ENCODE measurements around the gene SKOR1. TPM values are rescaled to one million over a fixed set of nuclear protein-coding genes. Genes with fewer than 3 reads are reported as not detected.

The SKOR1 gene
- total and polyA plus RNA-seq, 2 donors = 0.14 to 0.46 TPM

- Histone ChIP-seq H3K36me3 (ENCODE audit: control insufficient read depth in 2 of 2, insufficient read depth in 2 of 2, low read length in 1 of 2) (no peaks in the 10 kb centered on the region), H3K4me3 (ENCODE audit: low read length in 2 of 2) (peak overlapping the region in 1 of 2 donors; percentile 32), H3K27me3 (ENCODE audit: control insufficient read depth in 2 of 2, insufficient read depth in 1 of 2, low read length in 1 of 2) (no peaks in the 10 kb centered on the region), H3K9me3 (ENCODE audit: control insufficient read depth in 2 of 2, insufficient read depth in 1 of 2, low read length in 1 of 2) (no peaks in the 10 kb centered on the region), H3K4me1 (ENCODE audit: control insufficient read depth in 2 of 2, insufficient read depth in 2 of 2, low read length in 2 of 2) (peaks cover 49 to 66% of the 10 kb centered on the region in 2 donors), H3K27ac (ENCODE audit: low read depth in 1 of 2, low read length in 1 of 2) (peak overlapping the region in 1 of 2 donors; percentile 98)
- WGBS = 95% methylated on average over 10 of the region's 10 CpGs
- DNase-seq (ENCODE audit: low read depth in 6 of 9, low spot score in 9 of 9) = peak in 1 of 9 donors; percentile 15
Measured at GRCh38 chr15:67781907-67782690, 43.2 kb upstream of the SKOR1 start.

GRCh38 chr15:67782691-67782991 is 42.7 kb upstream of the SKOR1 start:
- Histone ChIP-seq H3K27ac (ENCODE audit: low read depth in 1 of 2, low read length in 1 of 2) (peak overlapping the region; percentile 88 to 98), H3K9me3 (ENCODE audit: control insufficient read depth in 2 of 2, insufficient read depth in 1 of 2, low read length in 1 of 2) (no peaks in the 10 kb centered on the region), H3K27me3 (ENCODE audit: control insufficient read depth in 2 of 2, insufficient read depth in 1 of 2, low read length in 1 of 2) (no peaks in the 10 kb centered on the region), H3K4me1 (ENCODE audit: control insufficient read depth in 2 of 2, insufficient read depth in 2 of 2, low read length in 2 of 2) (peaks cover 49 to 64% of the 10 kb centered on the region in 2 donors), H3K4me3 (ENCODE audit: low read length in 2 of 2) (peak overlapping the region; percentile 32 to 36), H3K36me3 (ENCODE audit: control insufficient read depth in 2 of 2, insufficient read depth in 2 of 2, low read length in 1 of 2) (no peaks in the 10 kb centered on the region)
- no peak for DNase-seq (ENCODE audit: low read depth in 6 of 9, low spot score in 9 of 9)
- 70% methylated on average over 7 of the region's 7 CpGs for WGBS

GRCh38 chr15:67783303-67783702 is 42.0 kb upstream of the SKOR1 start:
- Histone ChIP-seq H3K9me3 (ENCODE audit: control insufficient read depth in 2 of 2, insufficient read depth in 1 of 2, low read length in 1 of 2) (no peaks in the 10 kb centered on the region), H3K36me3 (ENCODE audit: control insufficient read depth in 2 of 2, insufficient read depth in 2 of 2, low read length in 1 of 2) (no peaks in the 10 kb centered on the region), H3K4me1 (ENCODE audit: control insufficient read depth in 2 of 2, insufficient read depth in 2 of 2, low read length in 2 of 2) (peaks cover 49 to 70% of the 10 kb centered on the region in 2 donors), H3K27ac (ENCODE audit: low read depth in 1 of 2, low read length in 1 of 2) (peak overlapping the region; percentile 88 to 98), H3K4me3 (ENCODE audit: low read length in 2 of 2) (peak overlapping the region; percentile 32 to 36), H3K27me3 (ENCODE audit: control insufficient read depth in 2 of 2, insufficient read depth in 1 of 2, low read length in 1 of 2) (no peaks in the 10 kb centered on the region)
- DNase-seq (ENCODE audit: low read depth in 6 of 9, low spot score in 9 of 9) = peak; percentile 67 to 95 (median 82)
- WGBS = 7% methylated on average over 7 of the region's 7 CpGs

- Histone ChIP-seq H3K4me3 (ENCODE audit: low read length in 2 of 2) (no peak overlapping the region), H3K27ac (ENCODE audit: low read depth in 1 of 2, low read length in 1 of 2) (peak overlapping the region; percentile 95 to 98), H3K27me3 (ENCODE audit: control insufficient read depth in 2 of 2, insufficient read depth in 1 of 2, low read length in 1 of 2) (no peaks in the 10 kb centered on the region), H3K4me1 (ENCODE audit: control insufficient read depth in 2 of 2, insufficient read depth in 2 of 2, low read length in 2 of 2) (peaks cover 47 to 70% of the 10 kb centered on the region in 2 donors), H3K36me3 (ENCODE audit: control insufficient read depth in 2 of 2, insufficient read depth in 2 of 2, low read length in 1 of 2) (no peaks in the 10 kb centered on the region), H3K9me3 (ENCODE audit: control insufficient read depth in 2 of 2, insufficient read depth in 1 of 2, low read length in 1 of 2) (no peaks in the 10 kb centered on the region)
- DNase-seq (ENCODE audit: low read depth in 6 of 9, low spot score in 9 of 9) = peak; percentile 65 to 95 (median 79)
- WGBS = 5% methylated on average over 4 of the region's 4 CpGs
Measured at GRCh38 chr15:67784090-67784781, 41.1 kb upstream of the SKOR1 start.

GRCh38 chr15:67784856-67785430 is 40.4 kb upstream of the SKOR1 start:
- peak overlapping the region; percentile 95 to 98 for H3K27ac ChIP-seq (ENCODE audit: low read depth in 1 of 2, low read length in 1 of 2)
- WGBS = 52% methylated on average over 12 of the region's 12 CpGs
- no peaks in the 10 kb centered on the region for H3K9me3 ChIP-seq (ENCODE audit: control insufficient read depth in 2 of 2, insufficient read depth in 1 of 2, low read length in 1 of 2)
- H3K36me3 ChIP-seq (ENCODE audit: control insufficient read depth in 2 of 2, insufficient read depth in 2 of 2, low read length in 1 of 2) = no peaks in the 10 kb centered on the region
- DNase-seq (ENCODE audit: low read depth in 6 of 9, low spot score in 9 of 9) = no peak
- no peak overlapping the region for H3K4me3 ChIP-seq (ENCODE audit: low read length in 2 of 2)
- peaks cover 41 to 66% of the 10 kb centered on the region in 2 donors for H3K4me1 ChIP-seq (ENCODE audit: control insufficient read depth in 2 of 2, insufficient read depth in 2 of 2, low read length in 2 of 2)
- no peaks in the 10 kb centered on the region for H3K27me3 ChIP-seq (ENCODE audit: control insufficient read depth in 2 of 2, insufficient read depth in 1 of 2, low read length in 1 of 2)

- peak in 3 of 9 donors; percentile 24 to 66 (median 36) for DNase-seq (ENCODE audit: low read depth in 6 of 9, low spot score in 9 of 9)
- Histone ChIP-seq H3K27ac (ENCODE audit: low read depth in 1 of 2, low read length in 1 of 2) (peak overlapping the region; percentile 95 to 98), H3K4me3 (ENCODE audit: low read length in 2 of 2) (no peak overlapping the region), H3K9me3 (ENCODE audit: control insufficient read depth in 2 of 2, insufficient read depth in 1 of 2, low read length in 1 of 2) (no peaks in the 10 kb centered on the region), H3K4me1 (ENCODE audit: control insufficient read depth in 2 of 2, insufficient read depth in 2 of 2, low read length in 2 of 2) (peaks cover 39 to 69% of the 10 kb centered on the region in 2 donors), H3K27me3 (ENCODE audit: control insufficient read depth in 2 of 2, insufficient read depth in 1 of 2, low read length in 1 of 2) (no peaks in the 10 kb centered on the region), H3K36me3 (ENCODE audit: control insufficient read depth in 2 of 2, insufficient read depth in 2 of 2, low read length in 1 of 2) (no peaks in the 10 kb centered on the region)
- 51% methylated on average over 5 of the region's 5 CpGs for WGBS
Measured at GRCh38 chr15:67785431-67785830, 39.9 kb upstream of the SKOR1 start.

GRCh38 chr15:67786646-67787045 is 38.7 kb upstream of the SKOR1 start:
- no peak for DNase-seq (ENCODE audit: low read depth in 6 of 9, low spot score in 9 of 9)
- 99% methylated on average over 4 of the region's 4 CpGs for WGBS
- no peaks in the 10 kb centered on the region for H3K36me3 ChIP-seq (ENCODE audit: control insufficient read depth in 2 of 2, insufficient read depth in 2 of 2, low read length in 1 of 2)

GRCh38 chr15:67788986-67789385 is 36.3 kb upstream of the SKOR1 start:
- Histone ChIP-seq H3K36me3 (ENCODE audit: control insufficient read depth in 2 of 2, insufficient read depth in 2 of 2, low read length in 1 of 2) (no peaks in the 10 kb centered on the region), H3K27ac (ENCODE audit: low read depth in 1 of 2, low read length in 1 of 2) (no peak overlapping the region), H3K9me3 (ENCODE audit: control insufficient read depth in 2 of 2, insufficient read depth in 1 of 2, low read length in 1 of 2) (no peaks in the 10 kb centered on the region), H3K4me3 (ENCODE audit: low read length in 2 of 2) (no peak overlapping the region), H3K27me3 (ENCODE audit: control insufficient read depth in 2 of 2, insufficient read depth in 1 of 2, low read length in 1 of 2) (no peaks in the 10 kb centered on the region), H3K4me1 (ENCODE audit: control insufficient read depth in 2 of 2, insufficient read depth in 2 of 2, low read length in 2 of 2) (peaks cover 34 to 55% of the 10 kb centered on the region in 2 donors)
- no peak for DNase-seq (ENCODE audit: low read depth in 6 of 9, low spot score in 9 of 9)

More at GRCh38 chr15:67786646-67787045, 38.7 kb upstream of the SKOR1 start:
- H3K27me3 ChIP-seq (ENCODE audit: control insufficient read depth in 2 of 2, insufficient read depth in 1 of 2, low read length in 1 of 2) = no peaks in the 10 kb centered on the region
- peaks cover 48 to 73% of the 10 kb centered on the region in 2 donors for H3K4me1 ChIP-seq (ENCODE audit: control insufficient read depth in 2 of 2, insufficient read depth in 2 of 2, low read length in 2 of 2)
- no peaks in the 10 kb centered on the region for H3K9me3 ChIP-seq (ENCODE audit: control insufficient read depth in 2 of 2, insufficient read depth in 1 of 2, low read length in 1 of 2)
- peak overlapping the region in 1 of 2 donors; percentile 98 for H3K27ac ChIP-seq (ENCODE audit: low read depth in 1 of 2, low read length in 1 of 2)
- H3K4me3 ChIP-seq (ENCODE audit: low read length in 2 of 2) = no peak overlapping the region
